HCT116 (cell line): ENCODE data around the gene DIP2C. TPM values are rescaled to one million over a fixed set of nuclear protein-coding genes. Genes with fewer than 3 reads are reported as not detected.

Experiments used
- ATAC-seq: fragments of 200-7000 bp; cut with Tn5 transposase; 2 replicates; pipeline ENCODE4 v1.9.1; 2020; ENCODE audit warnings: mild to moderate bottlenecking, moderate library complexity
- BruUV-seq: library from RNA; stranded (reverse); fragments of 400-500 nt; replicated peaks from 2 replicates; lab custom pipeline; 2021; lab: Mats Ljungman, UMichigan
- CTCF ChIA-PET: fragments of 300-600 bp; sonication (Branson Sonifier 250); formaldehyde crosslinking; loops from one replicate; lab custom pipeline; 2021; ENCODE audit warnings: antibody characterized with exemption; lab: Charles Lee
- POLR2A ChIA-PET: fragments of 300-600, 350-600 bp; sonication (Branson Sonifier 250); formaldehyde crosslinking; loops from one replicate; lab custom pipeline; 2021; ENCODE audit warnings: antibody characterized with exemption; lab: Charles Lee
- RAD21 ChIA-PET, 2 experiments: fragments of 300-600 bp; sonication (Branson Sonifier 250); formaldehyde crosslinking; loops; one replicate each; lab custom pipeline; 2023; ENCODE audit warnings: low total read pairs in 2 of 2; ENCODE audit not compliant: uncharacterized antibody in 2 of 2, unreplicated experiment in 2 of 2, low non-redundant PET in 1 of 2; lab: Charles Lee
- DNase-seq: peaks from one replicate; pipeline ENCODE4 v3.0.0-alpha.2; 2010; ENCODE audit warnings: low read depth, low spot score
- H2AFZ ChIP-seq: fragments of 200-600 bp; shearing (Covaris generic), sonication (generic); 2 replicates; pipeline ENCODE4 v1.6.1; 2017; ENCODE audit warnings: low read depth, mixed run types, mixed read lengths, antibody characterized with exemption, low read length; ENCODE audit not compliant: poor library complexity, severe bottlenecking
- H3K27ac ChIP-seq: 2 replicates; pipeline ENCODE4 v1.5.1; 2012; ENCODE audit warnings: low read depth, low read length
- H3K27me3 ChIP-seq: fragments of 200-600 bp; sonication (generic); 2 replicates; pipeline ENCODE4 v1.6.1; 2016; ENCODE audit warnings: mixed run types, low read length, mixed read lengths; ENCODE audit not compliant: insufficient read depth
- H3K36me3 ChIP-seq, 2 experiments: fragments of 200-500 bp in 1 of 2; fragments of 200-600 bp in 1 of 2; sonication (Bioruptor generic) in 1 of 2; sonication (generic) in 1 of 2; 2 replicates each; pipeline versions ENCODE4 v1.5.1 to v1.6.1; 2014 to 2016; ENCODE audit warnings: low read length in 2 of 2, inconsistent platforms in 1 of 2, mixed read lengths in 1 of 2, mixed run types in 1 of 2; ENCODE audit not compliant: insufficient read depth in 2 of 2, control insufficient read depth in 1 of 2
- H3K4me1 ChIP-seq, 2 experiments: fragments of 200-600 bp in 1 of 2; sonication (generic) in 1 of 2; 2 replicates each; pipeline versions ENCODE4 v1.5.1 to v1.6.1; 2012 to 2017; ENCODE audit warnings: low read length in 2 of 2, inconsistent platforms in 1 of 2, mild to moderate bottlenecking in 1 of 2, mixed read lengths in 1 of 2, mixed run types in 1 of 2, moderate library complexity in 1 of 2; ENCODE audit not compliant: insufficient read depth in 2 of 2, control insufficient read depth in 1 of 2
- H3K4me2 ChIP-seq: fragments of 200-600 bp; sonication (generic); 2 replicates; pipeline ENCODE4 v1.6.1; 2017; ENCODE audit warnings: mixed run types, low read length, mixed read lengths
- H3K4me3 ChIP-seq, 2 experiments: fragments of 200-600 bp in 1 of 2; sonication (generic) in 1 of 2; replicated peaks in 1 of 2; 2 replicates each; pipeline ENCODE4 v1.5.1; 2011 to 2016; ENCODE audit warnings: low read length in 2 of 2, control low read depth in 1 of 2, low read depth in 1 of 2, mild to moderate bottlenecking in 1 of 2, mixed read lengths in 1 of 2, mixed run types in 1 of 2
- H3K79me2 ChIP-seq: fragments of 200-600 bp; sonication (generic); 2 replicates; pipeline ENCODE4 v1.6.1; 2017; ENCODE audit warnings: mild to moderate bottlenecking, mixed run types, low read length, moderate library complexity, mixed read lengths; ENCODE audit not compliant: insufficient read depth
- H3K9ac ChIP-seq: fragments of 200-600 bp; sonication (generic); 2 replicates; pipeline ENCODE4 v1.6.1; 2016; ENCODE audit warnings: low read length, mixed read lengths
- H3K9me2 ChIP-seq: fragments of 200-600 bp; sonication (generic), shearing (Covaris generic); 2 replicates; pipeline ENCODE4 v1.6.1; 2017; ENCODE audit warnings: mixed run types, mild to moderate bottlenecking, moderate library complexity; ENCODE audit not compliant: insufficient read depth
- H3K9me3 ChIP-seq, 2 experiments: fragments of 200-500 bp in 1 of 2; fragments of 200-600 bp in 1 of 2; sonication (Bioruptor generic) in 1 of 2; sonication (generic) in 1 of 2; 2 replicates each; pipeline ENCODE4 v1.6.1; 2014 to 2017; ENCODE audit warnings: low read length in 2 of 2, mixed read lengths in 2 of 2, inconsistent platforms in 1 of 2, low read depth in 1 of 2, mild to moderate bottlenecking in 1 of 2, mixed run types in 1 of 2, moderate library complexity in 1 of 2; ENCODE audit not compliant: control insufficient read depth in 1 of 2, insufficient read depth in 1 of 2
- H4K20me1 ChIP-seq: fragments of 200-600 bp; sonication (generic), shearing (Covaris generic); 2 replicates; pipeline ENCODE4 v1.6.1; 2017; ENCODE audit warnings: mixed run types, mild to moderate bottlenecking, moderate library complexity; ENCODE audit not compliant: insufficient read depth
- ATF3 ChIP-seq: IDR thresholded peaks from 2 replicates; pipeline ENCODE4 v1.6.1; 2012
- CBX3 ChIP-seq: IDR thresholded peaks from 2 replicates; pipeline ENCODE4 v1.6.1; 2012; ENCODE audit warnings: low read depth
- EGR1 ChIP-seq: IDR thresholded peaks from 2 replicates; pipeline ENCODE4 v1.6.1; 2012; ENCODE audit warnings: low read depth
- EZH2 ChIP-seq: fragments of 200-600 bp; sonication (generic); IDR thresholded peaks from 2 replicates; pipeline ENCODE4 v1.6.1; 2017; ENCODE audit warnings: antibody characterized with exemption, mixed run types
- EZH2phosphoT487 ChIP-seq: fragments of 200-600 bp; IDR thresholded peaks from 2 replicates; pipeline ENCODE4 v1.6.1; 2018; ENCODE audit warnings: antibody characterized with exemption, borderline replicate concordance
- FOSL1 ChIP-seq: IDR thresholded peaks from 2 replicates; pipeline ENCODE4 v1.6.1; 2012; ENCODE audit warnings: low read depth
- JUND ChIP-seq: IDR thresholded peaks from 2 replicates; pipeline ENCODE4 v1.6.1; 2012
- RAD21 ChIP-seq: IDR thresholded peaks from 2 replicates; pipeline ENCODE4 v1.6.1; 2012; ENCODE audit warnings: low read depth, mild to moderate bottlenecking
- REST ChIP-seq: IDR thresholded peaks from 2 replicates; pipeline ENCODE4 v1.6.1; 2012; ENCODE audit warnings: low read depth
- SP1 ChIP-seq: IDR thresholded peaks from 2 replicates; pipeline ENCODE4 v1.6.1; 2012; ENCODE audit warnings: low read depth
- SRF ChIP-seq: IDR thresholded peaks from 2 replicates; pipeline ENCODE4 v1.6.1; 2012; ENCODE audit warnings: low read depth
- TCF7L2 ChIP-seq: IDR thresholded peaks from 2 replicates; pipeline ENCODE4 v1.7.0; 2011; ENCODE audit warnings: borderline replicate concordance, inconsistent platforms; ENCODE audit not compliant: insufficient read depth, insufficient read length; ENCODE audit errors: extremely low read depth
- YY1 ChIP-seq: IDR thresholded peaks from 2 replicates; pipeline ENCODE4 v1.6.1; 2011; ENCODE audit warnings: low read length, low read depth, moderate library complexity, mild to moderate bottlenecking; ENCODE audit not compliant: insufficient replicate concordance; ENCODE audit errors: extremely low read depth
- ZNF274 ChIP-seq: fragments of 200-500 bp; sonication (Bioruptor generic); IDR thresholded peaks from 2 replicates; pipeline ENCODE4 v1.6.1; 2014; ENCODE audit warnings: mild to moderate bottlenecking, low read depth, low read length, inconsistent platforms
- intact Hi-C: fragments of 100-400 bp; cut with micrococcal nuclease; formaldehyde crosslinking; loops from 2 replicates; pipeline ENCODE4 v1.10.0; 2022
- total RNA-seq: library from RNA; stranded (reverse); gene quantifications from one replicate; pipeline ENCODE4 v1.2.1, GENCODE V29; 2021; ENCODE audit not compliant: unreplicated experiment

The DIP2C gene
- total RNA-seq, 1 experiment from 2014 or later: 15.4 TPM

GRCh38 chr10:567869-568268, 121.6 kb downstream of the DIP2C start:
- no peak for TF ChIP-seq CBX3
- TF ChIP-seq ATF3: no peak
- no peak for TF ChIP-seq SP1
- no peak for TF ChIP-seq JUND
- no peak for TF ChIP-seq YY1
- TF ChIP-seq EZH2: no peak
- TF ChIP-seq ZNF274: no peak
- no peak for TF ChIP-seq TCF7L2
- TF ChIP-seq, all 23 proteins: peak for 0
- Histone ChIP-seq H4K20me1 (no peaks in the 10 kb centered on the region), H3K9ac (no peak overlapping the region), H3K4me3 (no peak overlapping the region), H3K27ac (no peak overlapping the region), H3K36me3 (no peaks in the 10 kb centered on the region), H3K4me1 (no peaks in the 10 kb centered on the region), H3K9me3 (peaks cover 0 to 4% of the 10 kb centered on the region in 2 experiments; a peak in 1 of 4 replicates), H3K79me2 (no peaks in the 10 kb centered on the region), H3K4me2 (no peak overlapping the region), H3K27me3 (no peaks in the 10 kb centered on the region), H3K9me2 (no peaks in the 10 kb centered on the region), H2AFZ (no peak overlapping the region)
- BruUV-seq: no TSS peak
- intact Hi-C loops: no loop called here
- DNase-seq (no peak), ATAC-seq (no peak)
- ChIA-PET CTCF (no interaction called here), RAD21 (no interaction called here), POLR2A (interaction anchor here (0.7 kb wide), 1 partner anchor 123 kb away, joined by 3 read pairs; no protein-coding TSS in a partner anchor)

DNA sequence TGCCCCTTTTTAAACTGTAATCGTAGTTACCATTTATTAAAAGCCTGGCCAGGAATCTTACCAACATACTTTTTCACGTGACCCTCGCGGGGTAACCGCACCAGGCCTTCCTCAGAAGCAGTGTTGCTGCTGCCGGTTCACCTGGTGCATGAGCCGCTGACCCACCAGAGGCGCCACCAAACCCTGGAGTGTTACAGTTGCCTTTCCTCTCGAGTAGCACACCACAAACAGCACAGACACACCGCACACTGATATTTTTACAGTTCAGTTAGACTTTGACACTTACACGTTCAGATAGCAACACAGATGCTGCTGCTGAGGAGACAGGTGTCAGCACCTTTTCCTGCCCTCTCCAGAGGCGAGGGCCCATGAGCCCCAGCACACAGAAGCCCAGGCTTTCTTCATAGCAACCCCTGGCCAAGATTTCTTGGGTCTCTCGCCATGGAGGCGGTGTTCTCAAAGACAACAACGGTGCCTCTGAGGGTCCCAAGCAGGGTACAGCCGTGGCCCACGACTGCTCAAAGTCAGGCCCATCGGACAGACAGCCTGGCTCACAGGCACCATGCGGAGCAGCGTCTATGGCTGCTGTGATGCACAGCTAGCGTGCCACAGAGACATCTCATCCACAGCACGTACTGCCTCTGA, 123.1 kb downstream of the DIP2C start:
- TF ChIP-seq FOSL1 (no peak), RAD21 (no peak), REST (no peak), EGR1 (no peak), ZNF274 (no peak), SRF (no peak), EZH2phosphoT487 (no peak)
- ATAC-seq (no peak), DNase-seq (no peak)
- H3K4me2 ChIP-seq: no peak overlapping the region
- ChIA-PET POLR2A (no interaction called here), RAD21 (no interaction called here), CTCF (no interaction called here)
- H3K9ac ChIP-seq: no peak overlapping the region
- peaks cover 0 to 3% of the 10 kb centered on the region in 2 experiments; a peak in 1 of 4 replicates for H3K4me1 ChIP-seq
- BruUV-seq: no TSS peak
- no peaks in the 10 kb centered on the region for H3K9me2 ChIP-seq
- no peaks in the 10 kb centered on the region for H3K27me3 ChIP-seq
- H4K20me1 ChIP-seq: no peaks in the 10 kb centered on the region
- peaks cover 0 to 4% of the 10 kb centered on the region in 2 experiments; a peak in 1 of 4 replicates for H3K9me3 ChIP-seq
- no peak overlapping the region for H3K4me3 ChIP-seq
- intact Hi-C loops: no loop called here
- H3K36me3 ChIP-seq: no peaks in the 10 kb centered on the region
- H2AFZ ChIP-seq: no peak overlapping the region
- no peaks in the 10 kb centered on the region for H3K79me2 ChIP-seq
- no peak overlapping the region for H3K27ac ChIP-seq
